Muscle of back (tissue), 13 donors: ENCODE data around the gene CXCL16. TPM values are rescaled to one million over a fixed set of nuclear protein-coding genes. Genes with fewer than 3 reads are reported as not detected.

Experiments
- DNase-seq, 3 donors: peaks; one replicate each; pipeline versions ENCODE4 v3.0.0 to v3.0.0-alpha.2; 2013
- long read RNA-seq, 9 donors: transcript quantifications; one replicate each; lab custom pipeline, GENCODE V29; 2026
- polyA plus RNA-seq, 10 donors: library from polyadenylated mRNA; unstranded; fragments of 120-200 nt; gene quantifications; one replicate each; pipeline ENCODE4 v1.2.1, GENCODE V29; 2013; ENCODE audit not compliant: insufficient read length in 10 of 10

Gene CXCL16
- polyA plus RNA-seq: 1 to 10 TPM; 3.2 to 6.0 (median 5.2) TPM
- long read RNA-seq, donor 1: 0 reads
- long read RNA-seq, donor 2, partial matches to known transcripts: 0 of 1 reads
- long read RNA-seq, donor 2, other reads (novel, unspliced or antisense): 0 of 1 reads
- long read RNA-seq, donor 3: 0 reads
- long read RNA-seq, donor 4, partial matches to known transcripts: 0 of 3 reads
- long read RNA-seq, donor 4, other reads (novel, unspliced or antisense): 0 of 3 reads
- long read RNA-seq, donor 5, partial matches to known transcripts: 0 of 2 reads
- long read RNA-seq, donor 5, other reads (novel, unspliced or antisense): 0 of 2 reads
- long read RNA-seq, donor 6: 0 reads
- long read RNA-seq, donor 7, partial matches to known transcripts: 0 of 1 reads
- long read RNA-seq, donor 7, other reads (novel, unspliced or antisense): 0 of 1 reads
- long read RNA-seq, donor 8, partial matches to known transcripts: 0 of 2 reads
- long read RNA-seq, donor 8, other reads (novel, unspliced or antisense): 0 of 2 reads
- long read RNA-seq, donor 9, partial matches to known transcripts: 0 of 1 reads
- long read RNA-seq, donor 9, other reads (novel, unspliced or antisense): 0 of 1 reads

GRCh38 chr17:4739122-4740024 is at the start of gene CXCL16, which contains the start of gene ZMYND15:
Gene CXCL16 (minus strand): TSS chr17:4739928. CDS start chr17:4739339, 589 bp downstream.
Gene ZMYND15 (plus strand): TSS chr17:4739833. CDS start chr17:4740549, 716 bp downstream.
- peak in 1 of 3 donors; percentile 81 for DNase-seq

- peak in 1 of 3 donors; percentile 56 for DNase-seq
Observed at GRCh38 chr17:4788807-4789700, 49.3 kb upstream of the CXCL16 start, which contains the start of gene GLTPD2. Gene GLTPD2 (plus strand): TSS chr17:4788964. CDS start chr17:4789012, 48 bp downstream.

- peak in 1 of 3 donors; percentile 37 for DNase-seq
Observed at GRCh38 chr17:4788159-4788806, 48.6 kb upstream of the CXCL16 start.

- DNase-seq: peak in 1 of 3 donors; percentile 62
Observed at GRCh38 chr17:4786516-4786915, 46.8 kb upstream of the CXCL16 start.

GRCh38 chr17:4786106-4786511 is 46.4 kb upstream of the CXCL16 start, which contains the start of gene VMO1:
Gene VMO1 (minus strand): TSS chr17:4786364. CDS start chr17:4786352, 12 bp downstream.
- DNase-seq: peak in 1 of 3 donors; percentile 64

- DNase-seq: peak in 1 of 3 donors; percentile 36
Observed at GRCh38 chr17:4785311-4786105, 45.8 kb upstream of the CXCL16 start.

- peak in 1 of 3 donors; percentile 11 for DNase-seq
Observed at GRCh38 chr17:4782652-4783051, 42.9 kb upstream of the CXCL16 start.

- no peak for DNase-seq
Observed at GRCh38 chr17:4780325-4780955, 40.7 kb upstream of the CXCL16 start.

GRCh38 chr17:4777969-4778760 is 38.4 kb upstream of the CXCL16 start:
- no peak for DNase-seq

- DNase-seq: no peak
Observed at GRCh38 chr17:4772235-4772613, 32.5 kb upstream of the CXCL16 start.

- DNase-seq: no peak
Observed at GRCh38 chr17:4771519-4772234, 31.9 kb upstream of the CXCL16 start, which contains the start of gene TM4SF5. Gene TM4SF5 (plus strand): TSS chr17:4771886. CDS start chr17:4771923, 37 bp downstream.

GRCh38 chr17:4769628-4770027 is 29.9 kb upstream of the CXCL16 start:
- DNase-seq: no peak

- peak in 1 of 3 donors; percentile 30 for DNase-seq
Observed at GRCh38 chr17:4768298-4768697, 28.6 kb upstream of the CXCL16 start.

GRCh38 chr17:4766723-4767122 is 27.0 kb upstream of the CXCL16 start:
- no peak for DNase-seq

- DNase-seq: no peak
Observed at GRCh38 chr17:4766201-4766600, 26.5 kb upstream of the CXCL16 start.

- no peak for DNase-seq
Observed at GRCh38 chr17:4764595-4764994, 24.9 kb upstream of the CXCL16 start.

GRCh38 chr17:4759776-4760236 is 20.1 kb upstream of the CXCL16 start:
- no peak for DNase-seq
